HG03139 (cell line): ENCODE data around the gene ORMDL2.
"Not testable (repeated sequence)": the region's sequence is repeated elsewhere in the genome, so short reads cannot be mapped to it uniquely, and the experiment has no call there.

Experiments
- ATAC-seq: cut with Tn5 transposase; IDR thresholded peaks from one replicate; pipeline ENCODE4 v1.9.1; 2021; ENCODE audit not compliant: unreplicated experiment

ORMDL2 gene

DNA sequence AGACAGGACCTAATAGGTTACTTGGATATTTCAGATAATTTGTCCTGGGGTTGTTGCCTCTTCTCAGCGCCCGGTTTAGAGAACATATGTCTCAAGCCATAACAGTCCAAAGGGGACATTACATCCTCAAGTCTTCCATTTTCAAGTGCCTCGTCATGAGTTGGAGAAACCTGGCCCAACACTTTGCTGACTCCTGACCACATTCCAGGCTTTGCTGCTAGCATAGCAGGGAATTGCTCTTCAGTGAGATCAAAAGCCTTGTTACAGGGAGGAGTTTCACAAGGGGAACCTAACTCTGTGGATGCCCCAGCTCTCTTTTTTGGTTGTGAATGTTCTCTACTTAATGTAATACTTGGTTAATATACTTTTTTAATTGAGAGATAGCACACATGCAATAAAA lies 33.1 kb downstream of the ORMDL2 start:
- no peak for ATAC-seq

DNA sequence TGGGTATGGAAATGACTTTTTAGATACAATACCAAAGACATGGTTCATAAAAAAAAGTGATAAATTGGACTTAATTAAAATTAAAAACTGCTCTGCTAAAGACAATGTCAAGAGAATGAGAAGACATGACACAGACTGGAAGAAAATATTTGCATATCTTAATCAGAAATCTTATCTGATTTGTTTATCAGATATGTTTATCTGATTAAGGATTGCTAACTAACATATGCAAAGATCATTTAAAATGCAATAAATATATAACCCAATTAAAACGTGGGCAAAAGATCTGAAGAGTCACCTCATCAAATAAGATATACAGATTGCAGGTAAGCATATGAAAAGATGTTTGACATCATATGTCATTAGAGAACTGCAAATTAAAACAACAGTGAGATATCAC lies 34.9 kb downstream of the ORMDL2 start:
- no peak for ATAC-seq

DNA sequence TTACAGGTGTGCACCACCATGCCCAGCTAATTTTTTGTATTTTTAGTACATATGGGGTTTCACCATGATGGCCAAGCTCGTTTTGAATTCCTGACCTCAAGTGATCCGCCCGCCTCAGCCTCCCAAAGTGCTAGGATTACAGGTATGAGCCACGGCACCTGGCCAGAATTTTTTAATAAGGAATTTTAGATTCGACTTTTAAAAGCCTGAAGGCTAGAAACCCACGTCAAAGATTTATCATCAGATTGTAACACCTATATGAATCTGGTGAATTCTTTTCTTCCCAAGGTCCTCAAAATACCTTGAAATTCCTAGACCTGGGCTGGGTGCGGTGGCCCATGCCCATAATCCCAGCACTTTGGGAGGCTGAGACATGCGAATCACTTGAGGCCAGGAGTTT lies 43.6 kb downstream of the ORMDL2 start:
- no peak for ATAC-seq

DNA sequence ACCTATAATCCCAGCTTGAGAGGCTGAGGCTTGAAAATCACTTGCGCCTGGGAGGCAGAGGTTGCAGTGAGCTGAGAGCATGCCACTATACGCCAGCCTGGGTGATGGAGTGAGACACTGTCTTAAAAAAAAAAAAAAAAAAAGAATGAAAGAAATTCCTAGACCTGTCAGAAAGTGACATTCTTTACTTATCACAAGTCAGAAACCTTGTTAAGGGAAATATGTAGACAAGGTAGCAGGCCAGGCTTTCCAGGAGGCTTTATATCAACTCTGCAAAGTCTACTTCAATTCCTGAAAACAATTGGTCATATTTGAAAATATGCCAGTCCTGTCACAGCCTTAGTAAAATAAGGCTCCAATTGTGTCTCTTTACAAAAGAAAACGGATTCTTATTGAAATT lies 44.0 kb downstream of the ORMDL2 start:
- no peak for ATAC-seq

DNA sequence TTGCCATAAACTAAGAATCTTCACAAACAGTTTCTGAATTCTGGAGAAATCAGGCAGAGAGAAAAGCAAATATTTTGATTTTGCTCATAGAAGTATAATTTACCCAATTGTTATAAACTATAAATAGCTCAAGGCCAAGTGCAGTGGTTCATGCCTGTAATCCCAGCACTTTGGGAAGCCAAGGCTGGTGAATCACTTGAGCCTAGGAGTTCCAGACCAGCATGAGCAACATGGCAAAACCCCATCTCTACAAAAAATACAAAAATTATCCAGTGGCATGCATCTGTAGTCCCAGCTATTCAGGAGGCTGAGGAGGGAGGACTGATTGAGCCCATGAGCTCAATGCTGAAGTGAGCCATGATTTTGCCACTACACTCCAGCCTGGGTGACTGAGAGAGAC lies 44.4 kb downstream of the ORMDL2 start:
- ATAC-seq: no peak

DNA sequence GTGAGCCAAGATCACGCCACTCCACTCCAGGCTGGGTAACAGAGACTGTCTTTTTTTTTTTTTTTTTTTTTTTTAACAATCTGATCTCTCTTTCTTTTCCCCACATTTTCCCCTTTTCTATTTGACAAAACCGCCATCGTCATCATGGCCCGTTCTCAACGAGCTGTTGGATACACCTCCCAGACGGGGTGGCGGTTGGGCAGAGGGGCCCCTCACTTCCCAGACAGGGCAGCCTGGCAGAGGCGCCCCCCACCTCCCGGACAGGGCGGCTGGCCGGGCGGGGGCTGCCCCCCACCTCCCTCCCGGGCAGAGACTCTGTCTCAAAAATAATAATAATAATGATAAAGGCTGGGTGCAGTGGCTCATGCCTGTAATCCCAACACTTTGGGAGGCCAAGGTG lies 45.1 kb downstream of the ORMDL2 start:
- not testable (repeated sequence) for ATAC-seq

DNA sequence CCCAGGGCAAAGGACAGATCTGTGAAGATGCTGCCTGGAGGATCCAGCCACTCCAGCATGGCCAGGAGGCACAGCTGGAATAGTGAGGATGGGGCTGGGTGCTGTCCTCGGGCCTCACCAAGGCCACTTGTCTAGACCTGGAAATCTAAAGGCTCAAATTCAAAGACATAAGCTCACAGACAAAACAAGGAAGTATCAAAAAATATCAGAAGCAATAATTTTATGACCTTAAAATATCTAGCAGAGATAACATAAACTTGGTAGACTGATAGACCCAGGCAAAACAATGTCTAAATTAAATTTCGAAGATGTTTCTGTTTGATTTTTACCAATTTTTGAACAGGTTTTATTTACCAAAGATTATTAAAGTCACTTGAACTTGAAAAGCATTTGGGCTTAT lies 47.5 kb downstream of the ORMDL2 start:
- ATAC-seq: no peak

DNA sequence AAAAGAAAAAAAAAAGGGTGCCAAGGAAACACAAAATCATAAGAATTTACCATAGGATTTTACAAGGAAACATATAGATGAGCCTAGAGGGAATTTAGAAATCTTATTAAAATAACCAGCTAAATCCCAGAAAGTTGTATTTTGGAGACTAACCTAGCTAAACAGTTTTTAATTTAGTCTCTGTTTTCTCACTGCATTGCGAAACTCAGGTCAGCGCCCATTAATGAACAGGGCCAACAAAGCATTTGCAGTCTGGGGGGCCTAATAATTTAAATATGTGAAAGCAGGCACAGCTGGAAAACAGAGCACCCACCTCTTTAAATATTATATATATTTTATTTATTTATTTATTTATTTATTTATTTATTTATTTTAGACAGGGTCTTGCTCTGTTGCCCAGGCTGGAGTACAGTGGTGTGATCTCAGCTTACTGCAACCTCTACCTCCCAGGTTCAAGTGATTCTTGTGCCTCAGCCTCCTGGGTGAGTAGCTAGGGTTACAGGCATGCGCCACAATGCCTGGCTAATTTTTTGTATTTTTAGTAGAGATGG lies 48.7 kb downstream of the ORMDL2 start:
- ATAC-seq: not testable (repeated sequence)
